Activated naive CD8-positive, alpha-beta T cell treated with anti-CD3 and anti-CD28 coated beads, Interleukin-2, amount 50 U/mL, for 24 hours (primary cell): ENCODE measurements around the gene ITIH4.

Experiments
- ATAC-seq: fragments of 150-1000 bp; cut with Tn5 transposase; one replicate; pipeline ENCODE4 v1.10.0; 2021
- DNase-seq: peaks from one replicate; pipeline ENCODE4 v3.0.0; 2021
- H3K27ac Mint-ChIP-seq: one replicate; pipeline ENCODE4 v1.8.0; 2021; ENCODE audit warnings: mild to moderate bottlenecking, mixed read lengths
- H3K27me3 Mint-ChIP-seq: one replicate; pipeline ENCODE4 v1.8.0; 2021; ENCODE audit warnings: mixed read lengths
- H3K36me3 Mint-ChIP-seq: one replicate; pipeline ENCODE4 v1.8.0; 2021; ENCODE audit warnings: low read depth, mixed read lengths
- H3K4me1 Mint-ChIP-seq: one replicate; pipeline ENCODE4 v1.8.0; 2021; ENCODE audit warnings: mixed read lengths
- H3K4me3 Mint-ChIP-seq: one replicate; pipeline ENCODE4 v1.8.0; 2021; ENCODE audit warnings: mild to moderate bottlenecking, moderate library complexity, mixed read lengths
- H3K9me3 Mint-ChIP-seq: one replicate; pipeline ENCODE4 v1.8.0; 2021; ENCODE audit warnings: mixed read lengths

ITIH4 gene

DNA sequence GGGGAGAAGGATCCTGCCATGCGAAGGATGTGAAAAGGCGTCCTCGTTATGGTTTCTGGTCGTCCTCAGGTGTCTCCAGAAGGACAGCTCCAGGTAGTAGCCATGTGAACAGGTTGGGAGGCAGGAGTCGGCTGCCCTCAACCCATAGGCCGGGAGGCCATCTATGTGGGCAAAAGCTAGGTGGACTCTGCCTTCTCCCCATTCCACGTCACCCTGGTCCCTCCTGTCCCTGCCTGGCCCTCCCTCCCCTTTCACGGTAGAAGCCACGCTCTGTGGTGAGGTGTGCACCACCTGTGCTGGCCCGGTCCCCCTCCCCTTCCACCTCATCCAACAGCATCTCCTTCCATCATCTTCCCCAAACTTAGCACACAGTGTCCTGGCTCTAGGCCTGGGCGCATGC, 19.5 kb downstream of the ITIH4 start:
- Mint-ChIP-seq H3K27me3 (no peaks in the 10 kb centered on the region), H3K4me1 (no peaks in the 10 kb centered on the region), H3K27ac (no peak overlapping the region), H3K9me3 (no peaks in the 10 kb centered on the region), H3K36me3 (no peaks in the 10 kb centered on the region), H3K4me3 (no peak overlapping the region)
- DNase-seq (no peak), ATAC-seq (no peak)

DNA sequence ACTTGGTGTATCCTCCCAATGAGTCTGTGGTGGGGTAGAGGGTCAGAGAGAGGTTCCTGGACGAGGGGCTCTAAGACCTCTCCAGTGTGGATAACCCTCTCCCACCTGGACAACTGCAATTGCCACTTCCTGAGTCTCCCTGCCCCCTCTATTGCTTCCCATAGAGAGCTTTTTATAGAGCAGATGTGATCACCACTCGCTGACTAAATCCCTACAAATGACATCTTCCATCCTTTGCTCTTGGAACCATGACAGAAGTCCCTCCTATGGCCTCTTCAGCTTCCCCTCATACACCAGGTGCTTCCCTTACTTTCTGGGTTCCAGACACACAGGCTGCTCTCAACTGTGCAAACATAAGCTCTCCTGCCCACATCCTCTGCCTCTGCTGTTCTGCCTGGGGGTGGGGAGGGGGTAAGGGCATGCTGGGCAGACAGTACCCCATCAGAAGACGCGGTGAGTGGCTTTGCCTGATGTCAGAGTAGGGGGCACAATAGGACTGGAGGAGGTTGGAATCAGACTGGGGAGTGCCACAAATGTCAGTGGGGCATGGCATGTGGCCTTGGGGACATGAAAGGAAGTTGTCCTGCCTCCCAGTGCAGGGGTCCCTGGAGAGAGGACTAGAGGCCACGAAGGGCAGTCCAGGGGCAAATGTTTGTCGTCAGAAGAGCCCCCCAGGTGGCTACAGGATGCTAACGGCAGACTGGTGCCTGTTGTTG, 20.7 kb downstream of the ITIH4 start:
- DNase-seq = no peak
- Mint-ChIP-seq H3K27me3 (no peaks in the 10 kb centered on the region), H3K36me3 (no peaks in the 10 kb centered on the region), H3K27ac (no peak overlapping the region), H3K9me3 (no peaks in the 10 kb centered on the region), H3K4me3 (no peak overlapping the region), H3K4me1 (no peaks in the 10 kb centered on the region)
- ATAC-seq = no peak

DNA sequence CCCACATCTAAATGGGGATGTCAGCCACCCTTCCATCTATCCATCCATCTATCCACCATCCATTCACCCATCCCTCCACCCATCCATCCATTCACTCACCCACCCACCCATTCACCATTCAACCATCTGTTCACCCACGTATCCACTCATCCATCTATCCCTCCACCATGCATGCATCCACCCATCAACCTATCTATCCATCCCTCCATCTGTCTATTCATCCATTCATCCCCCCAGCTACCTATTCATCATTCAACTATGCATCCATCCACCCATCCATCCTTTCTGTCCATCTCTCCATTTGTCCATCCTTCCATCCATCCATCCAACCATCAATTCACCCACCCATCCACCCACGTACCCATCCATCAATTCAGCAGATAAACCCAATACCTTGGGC, 21.3 kb downstream of the ITIH4 start:
- Mint-ChIP-seq H3K4me1 (no peaks in the 10 kb centered on the region), H3K27me3 (no peaks in the 10 kb centered on the region), H3K27ac (no peak overlapping the region), H3K9me3 (no peaks in the 10 kb centered on the region), H3K4me3 (no peak overlapping the region), H3K36me3 (no peaks in the 10 kb centered on the region)
- no peak for DNase-seq
- no peak for ATAC-seq

DNA sequence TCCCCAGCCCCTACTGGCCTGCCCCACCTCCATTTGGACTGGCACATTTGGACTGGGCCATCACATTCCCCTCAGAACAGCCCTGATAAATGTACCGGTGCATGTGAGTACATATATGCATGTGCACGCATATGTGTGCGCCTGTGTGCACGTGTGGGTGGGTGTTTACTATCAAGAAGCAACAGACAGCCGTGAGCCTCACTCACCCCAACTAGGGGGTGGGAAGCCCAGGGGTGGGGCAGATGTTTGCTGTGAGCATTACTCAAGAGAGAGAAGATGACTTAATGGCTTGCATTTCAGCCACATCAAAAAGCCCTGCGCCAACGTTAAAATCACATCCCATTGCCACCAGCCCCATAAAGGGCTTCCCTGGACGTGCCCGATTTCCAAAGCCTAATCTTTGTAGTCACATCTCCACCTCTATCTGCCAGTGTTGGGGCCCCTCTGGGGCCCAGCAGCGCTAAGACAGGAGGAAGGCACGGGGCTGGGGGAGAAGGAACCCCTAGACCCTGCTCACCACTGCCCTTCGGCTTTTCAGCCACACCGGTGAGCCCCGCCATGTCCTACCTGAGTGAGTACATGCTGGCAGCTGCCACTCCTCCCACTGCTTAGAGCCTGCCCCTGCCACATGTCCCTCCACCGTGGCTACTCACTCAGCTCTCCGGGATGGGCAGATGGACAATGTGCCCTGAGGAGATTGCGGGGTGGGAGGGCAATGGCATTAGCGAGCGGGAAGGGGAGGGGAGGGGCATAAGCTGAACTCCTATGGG, 25.0 kb downstream of the ITIH4 start:
- no peak for ATAC-seq
- H3K4me1 Mint-ChIP-seq = no peaks in the 10 kb centered on the region
- no peak overlapping the region for H3K27ac Mint-ChIP-seq
- DNase-seq = no peak
- H3K4me3 Mint-ChIP-seq = no peak overlapping the region
- no peaks in the 10 kb centered on the region for H3K9me3 Mint-ChIP-seq
- no peaks in the 10 kb centered on the region for H3K36me3 Mint-ChIP-seq
- no peaks in the 10 kb centered on the region for H3K27me3 Mint-ChIP-seq

DNA sequence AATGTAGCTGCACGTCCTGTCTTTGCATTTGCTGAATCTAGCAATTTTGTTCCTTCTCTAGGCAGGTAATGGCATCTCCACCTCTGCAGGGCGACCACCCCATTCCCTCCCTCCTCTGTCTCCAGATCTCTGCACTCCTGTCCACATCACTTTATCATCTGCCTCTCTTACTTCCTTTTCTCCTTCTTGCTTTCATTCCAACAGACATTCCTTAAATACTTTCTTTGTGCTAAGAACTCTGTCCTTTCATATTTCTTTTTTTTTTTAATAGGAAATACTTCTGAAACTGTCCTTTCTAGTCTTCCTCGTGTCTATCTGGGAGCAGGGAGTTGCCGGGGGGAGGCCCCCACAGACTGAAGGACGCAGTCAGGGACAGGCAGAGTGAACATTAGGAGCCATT, 28.6 kb downstream of the ITIH4 start:
- H3K4me1 Mint-ChIP-seq = no peaks in the 10 kb centered on the region
- H3K27me3 Mint-ChIP-seq = no peaks in the 10 kb centered on the region
- H3K4me3 Mint-ChIP-seq = no peak overlapping the region
- H3K9me3 Mint-ChIP-seq = no peaks in the 10 kb centered on the region
- ATAC-seq = no peak
- H3K27ac Mint-ChIP-seq = no peak overlapping the region
- no peak for DNase-seq
- H3K36me3 Mint-ChIP-seq = no peaks in the 10 kb centered on the region

DNA sequence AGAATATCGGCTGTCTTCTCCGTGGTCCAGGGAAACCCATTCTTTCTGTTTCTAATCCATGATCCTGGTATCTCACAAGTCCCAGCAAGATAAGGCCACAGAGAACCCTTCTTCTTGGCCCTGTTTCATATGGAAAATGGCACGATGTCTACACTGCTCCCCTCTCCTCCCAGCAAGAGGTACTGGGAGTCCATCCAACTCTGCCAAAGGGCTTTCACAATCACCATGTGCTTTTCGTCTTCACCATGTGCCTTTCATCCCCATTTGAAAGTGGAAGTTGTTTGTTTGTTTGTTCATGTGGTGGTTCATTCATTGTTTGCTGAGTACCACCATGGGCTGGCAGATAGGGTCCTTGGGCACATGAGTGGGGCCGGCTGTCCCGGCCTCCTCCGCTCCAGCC, 30.4 kb downstream of the ITIH4 start:
- H3K4me1 Mint-ChIP-seq = no peaks in the 10 kb centered on the region
- H3K27ac Mint-ChIP-seq = no peak overlapping the region
- H3K4me3 Mint-ChIP-seq = no peak overlapping the region
- no peak for ATAC-seq
- no peaks in the 10 kb centered on the region for H3K9me3 Mint-ChIP-seq
- no peaks in the 10 kb centered on the region for H3K36me3 Mint-ChIP-seq
- H3K27me3 Mint-ChIP-seq = no peaks in the 10 kb centered on the region
- DNase-seq = no peak

DNA sequence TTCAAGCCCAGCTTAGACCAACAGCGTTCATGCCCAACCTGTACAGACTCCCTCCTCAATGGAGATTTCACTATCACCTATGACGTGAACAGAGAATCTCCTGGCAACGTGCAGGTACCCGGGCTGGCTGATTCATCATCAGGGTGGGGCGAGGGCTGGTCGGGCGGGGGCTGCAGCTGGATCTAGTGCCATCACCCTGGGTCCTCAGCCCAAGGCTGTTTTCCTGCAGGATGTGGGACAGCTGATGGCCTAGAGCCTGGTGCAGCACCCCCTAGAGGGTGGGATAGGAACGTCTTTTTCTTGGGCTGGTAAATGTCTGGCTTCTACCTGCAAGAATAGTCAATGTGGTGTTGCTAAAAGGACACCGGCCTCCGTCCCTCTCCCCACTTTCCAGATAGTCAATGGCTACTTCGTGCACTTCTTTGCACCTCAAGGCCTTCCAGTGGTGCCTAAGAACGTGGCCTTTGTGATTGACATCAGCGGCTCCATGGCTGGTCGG, 31.4 kb downstream of the ITIH4 start:
- H3K4me3 Mint-ChIP-seq = no peak overlapping the region
- H3K4me1 Mint-ChIP-seq = no peaks in the 10 kb centered on the region
- H3K27ac Mint-ChIP-seq = no peak overlapping the region
- no peaks in the 10 kb centered on the region for H3K36me3 Mint-ChIP-seq
- no peaks in the 10 kb centered on the region for H3K9me3 Mint-ChIP-seq
- ATAC-seq (no peak), DNase-seq (peak; percentile 25)
- H3K27me3 Mint-ChIP-seq = no peaks in the 10 kb centered on the region

DNA sequence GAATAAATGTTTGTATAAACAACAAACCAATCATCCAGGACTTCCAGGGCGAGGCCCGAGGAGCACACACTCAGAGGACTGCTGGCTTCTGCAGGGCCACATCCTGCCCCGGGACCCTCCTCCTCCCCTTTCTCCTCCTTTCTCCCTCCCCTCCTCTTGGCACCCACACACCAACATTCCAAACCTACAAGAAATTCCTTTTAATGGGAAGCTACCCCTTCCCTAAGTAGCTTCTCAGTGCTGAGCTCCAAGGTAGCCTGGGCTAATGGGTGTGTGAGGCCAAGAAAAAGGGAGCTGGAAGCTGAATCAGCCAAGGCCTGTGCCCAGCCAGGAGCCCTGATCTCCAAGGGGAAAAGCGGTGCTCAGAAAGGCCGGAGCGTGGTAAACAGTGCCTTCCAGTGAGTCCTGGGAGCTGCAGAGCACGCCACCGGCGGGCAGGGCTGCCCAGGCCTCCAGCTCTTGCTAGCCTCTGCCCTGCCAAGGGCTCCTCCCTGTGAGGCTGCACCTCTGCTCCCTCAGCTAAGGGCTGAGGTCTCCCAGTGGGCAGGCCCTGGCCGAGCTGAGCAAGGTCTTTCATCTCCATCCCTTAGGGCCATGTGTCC, 32.0 kb downstream of the ITIH4 start:
- DNase-seq = no peak
- H3K27me3 Mint-ChIP-seq = no peaks in the 10 kb centered on the region
- ATAC-seq = no peak

DNA sequence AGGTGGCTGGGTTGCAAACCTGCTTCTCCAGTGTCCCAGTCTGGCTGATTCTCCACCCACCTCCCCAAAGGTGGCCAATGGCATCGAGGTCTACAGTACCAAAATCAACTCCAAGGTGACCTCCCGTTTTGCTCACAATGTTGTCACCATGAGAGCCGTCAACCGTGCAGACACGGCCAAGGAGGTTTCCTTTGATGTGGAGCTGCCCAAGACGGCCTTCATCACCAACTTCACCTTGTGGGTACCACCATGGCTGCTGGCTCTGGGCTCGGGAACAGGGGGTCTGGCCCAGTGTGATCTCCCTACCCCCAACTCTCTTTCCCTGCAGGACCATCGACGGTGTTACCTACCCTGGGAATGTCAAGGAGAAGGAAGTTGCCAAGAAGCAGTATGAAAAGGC, 34.1 kb downstream of the ITIH4 start:
- no peak for DNase-seq
- H3K36me3 Mint-ChIP-seq = no peaks in the 10 kb centered on the region

More for the DNA sequence above, 32.0 kb downstream of the ITIH4 start:
- Mint-ChIP-seq H3K36me3 (no peaks in the 10 kb centered on the region), H3K4me3 (no peak overlapping the region), H3K9me3 (no peaks in the 10 kb centered on the region), H3K4me1 (no peaks in the 10 kb centered on the region), H3K27ac (no peak overlapping the region)

DNA sequence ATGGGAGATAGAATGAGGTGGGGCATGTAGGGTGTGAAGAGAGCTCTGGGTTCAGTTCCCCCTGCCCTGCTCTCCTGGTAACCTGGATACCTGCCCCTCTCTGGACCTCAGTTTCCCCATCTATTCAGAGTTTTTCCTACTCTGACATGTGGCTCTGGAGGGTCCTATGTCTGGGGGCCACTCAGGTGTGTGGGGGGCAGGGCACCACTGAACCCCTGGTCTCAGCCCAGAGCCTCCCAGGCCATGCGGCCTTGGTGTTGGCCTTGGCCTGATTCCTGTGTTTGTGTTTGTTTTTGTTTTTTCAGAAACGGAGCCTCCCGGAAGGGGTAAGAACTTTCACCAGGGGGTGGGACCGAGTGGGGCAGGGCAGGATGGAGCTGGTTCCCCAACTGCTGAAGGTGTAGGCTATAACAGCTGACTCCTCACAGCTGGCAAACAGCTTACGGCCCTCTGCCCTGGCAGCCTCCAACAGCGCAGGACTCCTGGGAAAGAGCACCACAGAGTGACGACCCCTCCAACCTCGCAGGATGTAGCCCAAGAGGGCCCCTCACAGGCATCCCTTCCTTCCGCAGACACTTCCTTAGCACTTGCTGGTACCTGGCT, 35.1 kb downstream of the ITIH4 start:
- no peaks in the 10 kb centered on the region for H3K4me1 Mint-ChIP-seq
- H3K4me3 Mint-ChIP-seq = no peak overlapping the region
- no peak for ATAC-seq
- DNase-seq = no peak
- no peaks in the 10 kb centered on the region for H3K36me3 Mint-ChIP-seq
- H3K27ac Mint-ChIP-seq = no peak overlapping the region
- no peaks in the 10 kb centered on the region for H3K9me3 Mint-ChIP-seq
- no peaks in the 10 kb centered on the region for H3K27me3 Mint-ChIP-seq

More for the DNA sequence above, 34.1 kb downstream of the ITIH4 start:
- Mint-ChIP-seq H3K27me3 (no peaks in the 10 kb centered on the region), H3K4me3 (no peak overlapping the region), H3K27ac (no peak overlapping the region), H3K9me3 (no peaks in the 10 kb centered on the region), H3K4me1 (no peaks in the 10 kb centered on the region)
- ATAC-seq = no peak

DNA sequence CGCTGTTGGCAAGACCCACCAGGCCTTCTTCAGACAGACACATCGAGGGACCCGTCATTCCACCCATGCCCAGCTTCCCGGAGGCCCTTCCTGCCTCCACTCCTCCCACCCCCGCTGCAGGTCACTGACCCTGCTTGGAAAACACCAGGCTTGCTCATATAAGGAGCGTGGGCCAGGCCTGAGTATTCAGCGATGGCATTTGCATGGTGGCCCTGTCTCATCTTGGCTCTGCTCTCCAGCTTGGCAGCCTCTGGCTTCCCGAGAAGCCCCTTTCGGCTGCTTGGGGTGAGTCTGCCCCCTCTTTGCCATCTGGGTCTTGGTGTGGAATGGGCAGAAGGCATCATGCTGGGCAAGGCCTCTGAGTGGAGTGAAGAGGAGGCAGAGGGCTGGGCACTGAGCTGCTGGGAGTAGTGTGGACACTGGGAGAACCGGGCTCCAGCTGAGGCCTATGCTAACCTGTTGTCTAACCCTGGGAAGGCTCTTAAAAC, 35.8 kb downstream of the ITIH4 start, which contains the start of gene ITIH3:
TSS of gene ITIH3 (plus strand) at position 185 of the 488 bp plus-strand sequence. CDS start at position 193, 8 bp downstream.
- Mint-ChIP-seq H3K27ac (no peak within 1 kb of the TSS), H3K4me1 (no peaks in the 10 kb centered on the region), H3K4me3 (no peak within 1 kb of the TSS)

DNA sequence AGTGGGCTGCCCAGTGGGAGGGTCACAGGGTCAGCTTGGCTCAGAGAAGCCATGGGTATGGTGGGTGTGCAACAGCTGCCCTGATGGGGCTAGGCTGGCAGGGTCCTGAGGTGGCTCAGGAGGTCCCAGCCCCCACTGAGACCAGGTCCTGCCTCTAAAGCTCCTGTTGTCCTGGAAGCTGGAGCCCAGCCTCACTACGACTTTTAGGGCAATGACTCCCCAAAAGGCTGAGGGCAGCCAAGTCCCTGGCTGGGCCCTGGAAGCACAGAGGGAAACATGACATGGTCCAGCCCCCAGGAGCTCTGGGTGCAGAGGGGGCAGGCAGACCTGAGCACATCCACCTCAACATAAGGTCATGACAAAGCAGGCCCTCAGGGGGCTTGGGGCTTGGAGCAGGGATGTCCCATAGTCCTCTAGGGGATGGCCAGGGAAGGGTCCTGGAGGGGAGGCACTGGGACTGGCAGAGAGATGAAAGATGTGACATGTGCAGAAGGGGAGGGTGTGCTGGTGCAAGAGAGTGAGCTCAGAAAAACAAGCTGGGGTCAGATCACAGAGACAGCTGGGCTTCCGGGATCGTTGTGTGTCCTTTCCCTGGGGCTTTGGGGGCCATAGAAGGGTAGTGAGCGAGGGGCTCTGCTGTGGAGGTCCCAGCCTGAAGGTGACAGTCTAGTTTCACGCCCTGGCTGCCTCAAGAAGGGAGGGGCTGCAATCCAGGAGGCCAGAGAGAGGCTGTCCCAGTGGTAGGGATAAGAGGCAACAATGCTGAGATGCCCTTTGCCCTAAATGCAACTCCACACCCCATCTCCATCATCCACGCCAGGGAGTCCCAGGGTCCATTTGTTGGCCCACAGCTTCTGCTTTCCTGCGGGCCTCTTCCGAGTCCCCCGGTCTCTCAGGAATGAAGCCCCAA, 36.5 kb downstream of the ITIH4 start:
- Mint-ChIP-seq H3K4me3 (no peak overlapping the region), H3K4me1 (no peaks in the 10 kb centered on the region), H3K27me3 (no peaks in the 10 kb centered on the region), H3K9me3 (no peaks in the 10 kb centered on the region), H3K36me3 (no peaks in the 10 kb centered on the region), H3K27ac (no peak overlapping the region)
- ATAC-seq = no peak
- no peak for DNase-seq

More for the DNA sequence above, 35.8 kb downstream of the ITIH4 start, which contains the start of gene ITIH3:
- Mint-ChIP-seq H3K27me3 (no peaks in the 10 kb centered on the region), H3K36me3 (no peaks in the 10 kb centered on the region), H3K9me3 (no peaks in the 10 kb centered on the region)
- ATAC-seq (no peak), DNase-seq (no peak)

DNA sequence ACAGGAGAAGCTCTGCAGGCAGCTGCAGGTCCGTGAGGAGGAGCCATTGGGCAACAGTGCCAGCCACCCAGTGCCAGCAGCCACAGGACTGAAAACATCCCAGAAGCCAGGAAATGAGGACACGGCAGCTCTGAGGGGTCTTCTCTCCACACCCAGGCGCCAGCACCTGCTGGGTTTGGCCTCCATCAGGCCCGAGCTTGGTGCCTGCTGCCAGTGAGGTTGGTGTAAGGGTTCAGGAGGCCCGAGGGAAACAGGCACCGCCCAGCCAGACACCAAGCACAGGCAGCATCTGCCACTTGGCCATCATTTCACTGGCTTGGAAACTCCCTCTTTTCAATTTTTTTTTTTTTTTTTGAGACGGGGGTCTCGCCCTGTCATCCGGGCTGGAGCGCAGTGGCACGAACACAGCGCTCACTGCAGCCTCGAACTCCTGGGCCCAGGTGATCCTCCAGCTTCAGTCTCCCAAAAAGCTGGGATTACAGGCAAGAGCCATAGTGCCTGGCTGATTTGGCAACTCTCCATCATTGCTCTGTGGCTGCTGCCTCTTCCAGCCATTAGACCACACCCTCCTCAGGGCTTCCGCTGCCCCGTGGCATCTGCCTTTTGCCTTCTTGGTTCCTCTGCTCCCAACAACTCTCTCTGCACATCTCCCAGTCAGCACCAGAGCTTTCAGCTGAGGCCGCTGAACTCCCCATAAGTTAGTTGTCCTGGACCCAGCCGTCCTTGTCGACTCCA, 37.3 kb downstream of the ITIH4 start:
- ATAC-seq = no peak
- H3K9me3 Mint-ChIP-seq = no peaks in the 10 kb centered on the region
- H3K4me3 Mint-ChIP-seq = no peak overlapping the region
- H3K36me3 Mint-ChIP-seq = no peaks in the 10 kb centered on the region
- no peaks in the 10 kb centered on the region for H3K4me1 Mint-ChIP-seq
- DNase-seq = no peak
- H3K27me3 Mint-ChIP-seq = no peaks in the 10 kb centered on the region
- H3K27ac Mint-ChIP-seq = no peak overlapping the region
